IMR-90 (cell line): ENCODE data around the gene PHF14. TPM values are rescaled to one million over a fixed set of nuclear protein-coding genes. Genes with fewer than 3 reads are reported as not detected.

Experiments used
- ATAC-seq: fragments of 200-7000 bp; cut with Tn5 transposase; 2 replicates; pipeline ENCODE4 v1.9.1; 2020; ENCODE audit warnings: low read depth, mild to moderate bottlenecking, moderate library complexity
- BruUV-seq: library from RNA; stranded (reverse); fragments of 400-500 nt; replicated peaks from 2 replicates; lab custom pipeline; 2021; lab: Mats Ljungman, UMichigan
- CTCF ChIA-PET: fragments of 300-600 bp; formaldehyde crosslinking; extraction: SDS; loops from one replicate; lab custom pipeline; 2021; ENCODE audit warnings: antibody characterized with exemption; lab: Yijun Ruan, JAX
- POLR2A ChIA-PET: fragments of 300-600 bp; sonication (Branson Sonifier 250); formaldehyde crosslinking; loops from one replicate; lab custom pipeline; 2022; ENCODE audit warnings: antibody characterized with exemption; ENCODE audit not compliant: unreplicated experiment; lab: Charles Lee
- DNase-seq: peaks from one replicate; pipeline ENCODE4 v3.0.0; 2013
- H2AFZ ChIP-seq: replicated peaks from 2 replicates; pipeline ENCODE3; 2013; ENCODE audit warnings: low read length, mild to moderate bottlenecking; ENCODE audit not compliant: poor library complexity
- H2AK5ac ChIP-seq: 2 replicates; pipeline ENCODE4 v1.6.1; 2013; ENCODE audit warnings: low read depth, low read length, inconsistent platforms
- H2AK9ac ChIP-seq: replicated peaks from 2 replicates; pipeline ENCODE3; 2013; ENCODE audit warnings: mild to moderate bottlenecking, low read depth, low read length, moderate library complexity; ENCODE audit not compliant: poor library complexity
- H2BK120ac ChIP-seq: 2 replicates; pipeline ENCODE4 v1.6.1; 2013; ENCODE audit warnings: low read depth, low read length, inconsistent platforms
- H2BK15ac ChIP-seq: 3 replicates; pipeline ENCODE4 v1.6.1; 2013; ENCODE audit warnings: low read depth, low read length, inconsistent platforms
- H2BK20ac ChIP-seq: 2 replicates; pipeline ENCODE4 v1.6.1; 2013; ENCODE audit warnings: low read depth, mild to moderate bottlenecking, inconsistent platforms, low read length, moderate library complexity
- H2BK5ac ChIP-seq: 2 replicates; pipeline ENCODE4 v1.6.1; 2013; ENCODE audit warnings: mild to moderate bottlenecking, low read depth, low read length, inconsistent platforms; ENCODE audit not compliant: poor library complexity, severe bottlenecking
- H3K14ac ChIP-seq: replicated peaks from 2 replicates; pipeline ENCODE4 v1.6.1; 2013; ENCODE audit warnings: low read depth, low read length, inconsistent platforms
- H3K18ac ChIP-seq: 2 replicates; pipeline ENCODE4 v1.6.1; 2013; ENCODE audit warnings: low read depth, low read length, control low read depth
- H3K23ac ChIP-seq: 2 replicates; pipeline ENCODE4 v1.6.1; 2013; ENCODE audit warnings: low read depth, low read length, inconsistent platforms
- H3K27ac ChIP-seq: 2 replicates; pipeline ENCODE4 v1.5.1; 2013; ENCODE audit warnings: mild to moderate bottlenecking, control low read depth, low read length; ENCODE audit not compliant: insufficient read depth
- H3K27me3 ChIP-seq: 2 replicates; pipeline ENCODE4 v1.6.1; 2013; ENCODE audit warnings: low read length; ENCODE audit not compliant: control insufficient read depth, insufficient read depth
- H3K36me3 ChIP-seq: 2 replicates; pipeline ENCODE4 v1.6.1; 2013; ENCODE audit warnings: low read length, mixed read lengths; ENCODE audit not compliant: control insufficient read depth, insufficient read depth
- H3K4ac ChIP-seq: 2 replicates; pipeline ENCODE4 v1.6.1; 2013; ENCODE audit warnings: low read depth, low read length, inconsistent platforms
- H3K4me1 ChIP-seq: 2 replicates; pipeline ENCODE4 v1.6.1; 2013; ENCODE audit warnings: low read length, mixed read lengths; ENCODE audit not compliant: control insufficient read depth, insufficient read depth
- H3K4me2 ChIP-seq: 2 replicates; pipeline ENCODE4 v1.6.1; 2013; ENCODE audit warnings: low read depth, mild to moderate bottlenecking, control low read depth, low read length, moderate library complexity
- H3K4me3 ChIP-seq: 2 replicates; pipeline ENCODE4 v1.5.1; 2013; ENCODE audit warnings: low read depth, mild to moderate bottlenecking, control low read depth, low read length, moderate library complexity; ENCODE audit not compliant: insufficient read depth
- H3K56ac ChIP-seq: 2 replicates; pipeline ENCODE4 v1.6.1; 2013; ENCODE audit warnings: low read length, inconsistent platforms; ENCODE audit not compliant: insufficient read depth; ENCODE audit errors: extremely low read depth
- H3K79me1 ChIP-seq, 2 experiments: 2 replicates each; pipeline ENCODE4 v1.6.1; 2013; ENCODE audit warnings: low read length in 2 of 2, inconsistent platforms in 1 of 2, low read depth in 1 of 2
- H3K9ac ChIP-seq: 2 replicates; pipeline ENCODE4 v1.6.1; 2013; ENCODE audit warnings: low read depth, low read length, control low read depth
- H3K9me1 ChIP-seq: 2 replicates; pipeline ENCODE4 v1.6.1; 2013; ENCODE audit warnings: low read length, inconsistent platforms; ENCODE audit not compliant: insufficient read depth
- H3K9me3 ChIP-seq: 2 replicates; pipeline ENCODE4 v1.6.1; 2013; ENCODE audit warnings: low read length; ENCODE audit not compliant: control insufficient read depth, insufficient read depth
- H4K20me1 ChIP-seq: 2 replicates; pipeline ENCODE4 v1.6.1; 2013; ENCODE audit warnings: low read length, inconsistent platforms; ENCODE audit not compliant: insufficient read depth
- H4K5ac ChIP-seq: 2 replicates; pipeline ENCODE4 v1.6.1; 2013; ENCODE audit warnings: mild to moderate bottlenecking, low read depth, low read length, control low read depth
- H4K8ac ChIP-seq, 2 experiments: 2 replicates each; pipeline ENCODE4 v1.6.1; 2013; ENCODE audit warnings: low read depth in 2 of 2, low read length in 2 of 2, control low read depth in 1 of 2, inconsistent platforms in 1 of 2
- H4K91ac ChIP-seq: 2 replicates; pipeline ENCODE4 v1.6.1; 2013; ENCODE audit warnings: low read depth, low read length, inconsistent platforms; ENCODE audit not compliant: insufficient read depth
- BHLHE40 ChIP-seq: fragments of 150-350 bp; IDR thresholded peaks from 2 replicates; pipeline ENCODE4 v1.6.1; 2016; ENCODE audit warnings: mild to moderate bottlenecking, low read depth, low read length
- CHD1 ChIP-seq: IDR thresholded peaks from 2 replicates; pipeline ENCODE4 v1.6.1; 2012; ENCODE audit warnings: low read depth, low read length, improper control_type of control experiment
- MAFK ChIP-seq: IDR thresholded peaks from 2 replicates; pipeline ENCODE4 v1.6.1; 2012; ENCODE audit warnings: low read depth, low read length, improper control_type of control experiment
- MXI1 ChIP-seq: IDR thresholded peaks from 2 replicates; pipeline ENCODE4 v1.6.1; 2012; ENCODE audit warnings: low read depth, mild to moderate bottlenecking, low read length, moderate library complexity, borderline replicate concordance
- NFE2L2 ChIP-seq: fragments of 150-350 bp; IDR thresholded peaks from 2 replicates; pipeline ENCODE4 v1.6.1; 2016; ENCODE audit warnings: low read depth, mild to moderate bottlenecking, low read length
- POLR2A ChIP-seq: IDR thresholded peaks from 2 replicates; pipeline ENCODE4 v1.6.1; 2012; ENCODE audit warnings: mild to moderate bottlenecking, low read depth, low read length
- SMC3 ChIP-seq: fragments of 150-350 bp; IDR thresholded peaks from 2 replicates; pipeline ENCODE4 v1.6.1; 2016; ENCODE audit warnings: low read depth, mild to moderate bottlenecking, antibody characterized with exemption, low read length, moderate library complexity
- WGBS, 2 experiments: methylation state at CpG; one replicate each; pipeline versions ENCODE4 v1.1.5 to v1.1.7; 2013; ENCODE audit warnings: missing lambda C conversion rate in 2 of 2; ENCODE audit not compliant: insufficient read length in 1 of 2; ENCODE audit errors: extremely low coverage in 2 of 2; 5-methylcytosine and 5-hydroxymethylcytosine counted together
- dilution Hi-C: fragments of 300-500 bp; cut with HindIII; formaldehyde crosslinking; loops from one replicate; pipeline ENCODE4 v1.14.3; 2018; ENCODE audit warnings: low sequenced_read_pairs; ENCODE audit not compliant: unreplicated experiment
- in situ Hi-C: fragments of 300-500 bp; cut with MboI; formaldehyde crosslinking; loops from 3 replicates; pipeline ENCODE4 v1.14.3; 2019; ENCODE audit warnings: low sequenced_read_pairs, inconsistent platforms, mixed read lengths
- intact Hi-C: fragments of 100-400 bp; cut with micrococcal nuclease; formaldehyde crosslinking; loops from 2 replicates; pipeline ENCODE4 v1.10.0; 2022
- polyA plus RNA-seq, 3 experiments: library from polyadenylated mRNA; depleted of rRNA; stranded (reverse); fragments of >200 nt; gene quantifications; 2 replicates each; pipeline ENCODE4 v1.2.3, GENCODE V29; 2012; ENCODE audit warnings: low replicate concordance in 1 of 3
- total RNA-seq: library from RNA; depleted of rRNA; stranded (reverse); fragments of >200 nt; gene quantifications from 2 replicates; pipeline ENCODE4 v1.2.3, GENCODE V29; 2012
- TF ChIP-seq, protein P1 (sequence below): fragments of 150-350 bp; IDR thresholded peaks from 2 replicates; pipeline ENCODE4 v1.6.1; 2016; ENCODE audit warnings: low read depth, mild to moderate bottlenecking, low read length, moderate library complexity, borderline replicate concordance

The PHF14 gene
- total and polyA plus RNA-seq, 2 of the 4 experiments (the other 2 are of a cell fraction), result 8.7 to 17.2 TPM

DNA sequence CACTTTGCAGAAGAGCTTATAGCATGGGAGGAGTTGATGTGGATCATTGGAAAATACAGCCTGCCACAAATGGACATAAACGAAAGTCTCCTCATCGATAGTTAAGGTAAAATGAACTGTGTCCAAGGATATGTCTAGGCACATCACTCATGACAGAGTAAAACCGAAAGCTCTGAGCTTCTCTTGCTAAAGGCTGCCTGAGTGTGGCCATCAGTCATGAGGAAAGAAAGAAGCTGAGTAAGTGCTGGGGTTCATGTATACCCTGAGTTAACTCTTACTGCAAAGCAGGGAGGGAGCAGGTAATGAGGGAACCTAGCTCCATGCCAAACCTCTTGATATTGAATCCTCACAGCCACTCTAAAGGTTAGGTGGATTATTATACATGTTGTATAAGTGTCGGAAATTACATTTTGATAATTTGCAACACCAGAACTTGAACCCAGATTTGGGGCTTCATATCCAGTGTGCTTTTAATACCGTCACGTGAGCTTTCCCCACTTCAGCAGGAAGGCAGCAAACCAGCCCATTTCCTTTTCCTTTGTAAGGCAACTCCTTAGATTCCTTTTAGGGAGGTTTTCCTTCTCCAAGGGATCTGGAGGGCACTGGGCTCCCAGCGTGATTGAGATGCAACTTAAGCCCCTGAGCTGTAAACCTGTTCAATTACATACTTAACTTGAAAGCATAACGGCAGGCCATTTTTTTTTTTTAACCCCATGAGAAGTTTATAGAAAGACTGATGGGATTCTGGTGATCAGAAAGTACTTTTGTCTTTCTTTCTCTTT lies 215.0 kb downstream of the PHF14 start:
- POLR2A ChIA-PET, result no interaction called here
- no peak overlapping the region for H3K27ac ChIP-seq
- ATAC-seq, result no peak

More for the DNA sequence above, 215.0 kb downstream of the PHF14 start:
- H2BK20ac ChIP-seq, result no peak overlapping the region
- H3K9ac ChIP-seq, result no peak overlapping the region
- BruUV-seq, result no TSS peak
- peak overlapping the region; percentile 44; the same call in 1 of the 2 replicates for H3K18ac ChIP-seq
- dilution Hi-C loops, result no loop called here
- peak overlapping the region; percentile 29 for H2AFZ ChIP-seq
- H3K9me1 ChIP-seq, result no peaks in the 10 kb centered on the region
- H4K8ac ChIP-seq, result no peak overlapping the region
- H3K23ac ChIP-seq, result no peak overlapping the region
- no peak for DNase-seq
- 51% methylated on average over 3 of the region's 8 CpGs; no CpG with 5 or more reads in 1 of the 2 experiments for WGBS, 2 experiments
- H3K9me3 ChIP-seq, result no peaks in the 10 kb centered on the region; the same call in 1 of the 2 replicates
- peak overlapping the region; percentile 68; the same call in 1 of the 2 replicates for H3K4me3 ChIP-seq
- no peaks in the 10 kb centered on the region for H3K79me1 ChIP-seq
- CTCF ChIA-PET, result no interaction called here
- no peak overlapping the region for H3K56ac ChIP-seq
- no peak overlapping the region for H2AK9ac ChIP-seq
- H2BK120ac ChIP-seq, result no peak overlapping the region
- intact Hi-C loops, result no loop called here
- no peak overlapping the region for H2AK5ac ChIP-seq
- no peaks in the 10 kb centered on the region for H4K20me1 ChIP-seq
- H4K91ac ChIP-seq, result no peak overlapping the region
- peaks cover 4% of the 10 kb centered on the region; the same call in 1 of the 2 replicates for H3K4me1 ChIP-seq
- in situ Hi-C loops, result no loop called here
- H2BK15ac ChIP-seq, result no peak overlapping the region
- TF ChIP-seq MAFK (no peak), MXI1 (no peak), NFE2L2 (no peak), BHLHE40 (no peak), POLR2A (no peak), SMC3 (no peak), CHD1 (no peak)
- TF ChIP-seq, protein P1, sequence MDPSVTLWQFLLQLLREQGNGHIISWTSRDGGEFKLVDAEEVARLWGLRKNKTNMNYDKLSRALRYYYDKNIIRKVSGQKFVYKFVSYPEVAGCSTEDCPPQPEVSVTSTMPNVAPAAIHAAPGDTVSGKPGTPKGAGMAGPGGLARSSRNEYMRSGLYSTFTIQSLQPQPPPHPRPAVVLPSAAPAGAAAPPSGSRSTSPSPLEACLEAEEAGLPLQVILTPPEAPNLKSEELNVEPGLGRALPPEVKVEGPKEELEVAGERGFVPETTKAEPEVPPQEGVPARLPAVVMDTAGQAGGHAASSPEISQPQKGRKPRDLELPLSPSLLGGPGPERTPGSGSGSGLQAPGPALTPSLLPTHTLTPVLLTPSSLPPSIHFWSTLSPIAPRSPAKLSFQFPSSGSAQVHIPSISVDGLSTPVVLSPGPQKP, result no peak
- H3K4me2 ChIP-seq, result peak overlapping the region; percentile 98
- no peaks in the 10 kb centered on the region for H3K36me3 ChIP-seq
- H3K14ac ChIP-seq, result no peak overlapping the region
- peaks cover 1% of the 10 kb centered on the region; the same call in 1 of the 2 replicates for H3K27me3 ChIP-seq
- H2BK5ac ChIP-seq, result no peak overlapping the region
- H4K5ac ChIP-seq, result peak overlapping the region; percentile 81; the same call in 1 of the 2 replicates
- H3K4ac ChIP-seq, result no peak overlapping the region
